Esophagus squamous epithelium (tissue), 5 donors: Measurements from ENCODE around the gene CIRBP. TPM values are rescaled to one million over a fixed set of nuclear protein-coding genes. Genes with fewer than 3 reads are reported as not detected.
A peak's percentile ranks its signal among the peaks of the same experiment; 100 is the strongest.

Experiments used
- DNase-seq: peaks from one replicate; lab custom pipeline; 2025; lab: John Stamatoyannopoulos, UW
- H3K27ac ChIP-seq, 4 donors: fragments of 200-600 bp; sonication (generic); one replicate each; pipeline ENCODE4 v1.5.1; 2016 to 2019; ENCODE audit warnings: mild to moderate bottlenecking in 1 of 4
- H3K27me3 ChIP-seq, 4 donors: fragments of 200-600 bp; sonication (generic); 1 replicate in 3 of 4; 2 replicates in 1 of 4; pipeline versions ENCODE4 v1.5.1 to v1.6.0; 2017 to 2021; ENCODE audit warnings: antibody characterized with exemption in 1 of 4
- H3K36me3 ChIP-seq, 3 donors: fragments of 200-600 bp; sonication (generic); one replicate each; pipeline ENCODE4 v1.5.1; 2016 to 2019
- H3K4me1 ChIP-seq, 3 donors: fragments of 200-600 bp; sonication (generic); one replicate each; pipeline ENCODE4 v1.5.1; 2017 to 2019
- H3K4me3 ChIP-seq, 4 donors: fragments of 200-600 bp; sonication (generic); 1 replicate in 3 of 4; 2 replicates in 1 of 4; pipeline ENCODE4 v1.5.1; 2016 to 2019; ENCODE audit warnings: mild to moderate bottlenecking in 2 of 4, moderate library complexity in 1 of 4
- H3K9me3 ChIP-seq, 3 donors: fragments of 200-600 bp; sonication (generic); one replicate each; pipeline ENCODE4 v1.5.1; 2016 to 2019
- CTCF ChIP-seq, 6 experiments: fragments of 450-650 bp in 4 of 6; fragments of 200-600 bp in 2 of 6; sonication (generic) in 2 of 6; IDR thresholded peaks; one replicate each; pipeline ENCODE4 v1.5.1; 2016 to 2019; ENCODE audit warnings: antibody characterized with exemption in 6 of 6, mild to moderate bottlenecking in 4 of 6, moderate library complexity in 4 of 6
- POLR2A ChIP-seq, 4 donors: fragments of 450-650 bp; IDR thresholded peaks; one replicate each; pipeline ENCODE4 v1.6.1; 2017; ENCODE audit warnings: antibody characterized with exemption in 4 of 4, mild to moderate bottlenecking in 4 of 4, moderate library complexity in 3 of 4
- WGBS, 2 donors: methylation state at CpG; one replicate each; pipeline ENCODE4 v1.1.5; 2018; 5-methylcytosine and 5-hydroxymethylcytosine counted together
- intact Hi-C: fragments of 100-400 bp; cut with DNase I; formaldehyde crosslinking; loops from one replicate; pipeline ENCODE4 v1.15.0; 2022
- total RNA-seq, 4 donors: library from RNA; depleted of rRNA; stranded (reverse); fragments of >200 nt; gene quantifications; one replicate each; pipeline ENCODE4 v1.1.0, GENCODE V29; 2016
- donor health status: DM: yes; HTN: yes; CAD: no.

CIRBP gene
- total RNA-seq, 4 donors from 2014 or later, result 116 to 415 (median 238) TPM

- H3K27me3 ChIP-seq, result peaks cover 0 to 13% (median 0%) of the 10 kb centered on the region in 4 donors
- peak overlapping the region; percentile 79 to 99 (median 94) for H3K27ac ChIP-seq
- no peaks in the 10 kb centered on the region for H3K9me3 ChIP-seq
- WGBS, 2 donors, result 4% methylated on average over 9 to 30 of the region's 84 CpGs
- peak; percentile 77 to 99 (median 96) for TF ChIP-seq CTCF (IDR thresholded peaks at IDR 0.05)
- TF ChIP-seq POLR2A (IDR thresholded peaks at IDR 0.05), result no peak
- H3K4me3 ChIP-seq, result peak overlapping the region; percentile 3 to 96 (median 66)
- DNase-seq, result no peak
- peaks cover 0 to 13% (median 0%) of the 10 kb centered on the region in 3 donors for H3K36me3 ChIP-seq
- H3K4me1 ChIP-seq, result peaks cover 56 to 92% (median 70%) of the 10 kb centered on the region in 3 donors
- intact Hi-C loops, result no loop called here
Observed at GRCh38 chr19:1239796-1240737, 29.1 kb upstream of the CIRBP start.

GRCh38 chr19:1240925-1241324 is 28.2 kb upstream of the CIRBP start:
- WGBS, 2 donors, result 70% methylated on average over 8 of the region's 15 CpGs; no CpG with 5 or more reads in 1 of the 2 donors
- intact Hi-C loops, result no loop called here
- H3K4me3 ChIP-seq, result peak overlapping the region in 2 of 4 donors; percentile 93 to 96

GRCh38 chr19:1241417-1242095 is 27.6 kb upstream of the CIRBP start, which contains the start of gene ATP5F1D:
Gene ATP5F1D, plus strand, starts transcription at chr19:1241751. Its CDS starts 100 bp downstream, at chr19:1241851.
- intact Hi-C loops, result no loop called here
- H3K27me3 ChIP-seq, result peaks cover 0 to 9% (median 0%) of the 10 kb centered on the region in 4 donors
- peaks cover 67 to 94% (median 78%) of the 10 kb centered on the region in 3 donors for H3K4me1 ChIP-seq
- peak within 1 kb of the TSS; percentile 92 to 99 (median 96) for H3K27ac ChIP-seq
- H3K9me3 ChIP-seq, result no peaks in the 10 kb centered on the region
- TF ChIP-seq CTCF (IDR thresholded peaks at IDR 0.05) (peak in 1 of 6 experiments; percentile 20), POLR2A (IDR thresholded peaks at IDR 0.05) (peak in 3 of 4 donors; percentile 29 to 82 (median 41))
- whole genome bisulfite sequencing, 2 donors, result 1 to 4% methylated on average over 8 to 32 of the region's 79 CpGs
- H3K4me3 ChIP-seq, result peak within 1 kb of the TSS; percentile 65 to 96 (median 94)
- DNase-seq, result no peak
- peaks cover 0 to 13% (median 0%) of the 10 kb centered on the region in 3 donors for H3K36me3 ChIP-seq

More at GRCh38 chr19:1240925-1241324, 28.2 kb upstream of the CIRBP start:
- no peak for DNase-seq
- Histone ChIP-seq H3K9me3 (no peaks in the 10 kb centered on the region), H3K27ac (peak overlapping the region; percentile 79 to 99 (median 94)), H3K27me3 (peaks cover 0 to 13% (median 0%) of the 10 kb centered on the region in 4 donors), H3K36me3 (peaks cover 0 to 13% (median 0%) of the 10 kb centered on the region in 3 donors), H3K4me1 (peaks cover 65 to 94% (median 78%) of the 10 kb centered on the region in 3 donors)
- TF ChIP-seq CTCF (IDR thresholded peaks at IDR 0.05) (no peak), POLR2A (IDR thresholded peaks at IDR 0.05) (no peak)

GRCh38 chr19:1243768-1244692 is 25.1 kb upstream of the CIRBP start:
- WGBS, 2 donors, result 21 to 80% methylated on average over 3 to 14 of the region's 33 CpGs
- intact Hi-C loops, result loop anchor here (2.0 kb wide), 1 partner anchor 23 kb away; no protein-coding TSS in a partner anchor
- DNase-seq, result no peak
- Histone ChIP-seq H3K27me3 (no peaks in the 10 kb centered on the region), H3K4me1 (peaks cover 67 to 91% (median 67%) of the 10 kb centered on the region in 3 donors), H3K27ac (peak overlapping the region; percentile 90 to 100 (median 98)), H3K4me3 (peak overlapping the region; percentile 19 to 60 (median 40)), H3K9me3 (no peaks in the 10 kb centered on the region), H3K36me3 (peaks cover 0 to 13% (median 0%) of the 10 kb centered on the region in 3 donors)
- TF ChIP-seq POLR2A (IDR thresholded peaks at IDR 0.05) (peak in 1 of 4 donors; percentile 21), CTCF (IDR thresholded peaks at IDR 0.05) (peak; percentile 92 to 98 (median 98))
